Measurements from ENCODE around the gene SLC27A6. TPM values are rescaled to one million over a fixed set of nuclear protein-coding genes. Genes with fewer than 3 reads are reported as not detected.

Gene SLC27A6
- total RNA-seq, 2 experiments from 2014 or later = not detected

- POLR2A ChIA-PET = no interaction called here
- DNase-seq = no peak
Measured at GRCh38 chr5:128965638-128966302, 482 bp downstream of the SLC27A6 start.

GRCh38 chr5:128966375-128966774 is 1.1 kb downstream of the SLC27A6 start:
- peaks cover 16% of the 10 kb centered on the region for H3K27me3 Mint-ChIP-seq
- no peaks in the 10 kb centered on the region for H3K36me3 Mint-ChIP-seq
- ATAC-seq (ENCODE audit: low read depth) (no peak), DNase-seq (no peak)
- no peak overlapping the region for H3K4me3 Mint-ChIP-seq
- H3K4me1 Mint-ChIP-seq = peaks cover 2% of the 10 kb centered on the region
- POLR2A ChIA-PET = no interaction called here
- no peak overlapping the region for H3K27ac Mint-ChIP-seq
- peaks cover under 1% of the 10 kb centered on the region for H3K9me3 Mint-ChIP-seq

More at GRCh38 chr5:128965638-128966302, 482 bp downstream of the SLC27A6 start:
- Mint-ChIP-seq H3K27ac (no peak overlapping the region), H3K4me1 (peaks cover 2% of the 10 kb centered on the region), H3K9me3 (peaks cover 3% of the 10 kb centered on the region), H3K4me3 (no peak overlapping the region), H3K27me3 (peaks cover 18% of the 10 kb centered on the region), H3K36me3 (no peaks in the 10 kb centered on the region)
- ATAC-seq (ENCODE audit: low read depth) = no peak

- Mint-ChIP-seq H3K4me1 (peaks cover 2% of the 10 kb centered on the region), H3K9me3 (no peaks in the 10 kb centered on the region), H3K27me3 (peaks cover 16% of the 10 kb centered on the region), H3K4me3 (no peak overlapping the region), H3K36me3 (no peaks in the 10 kb centered on the region), H3K27ac (no peak overlapping the region)
- ATAC-seq (ENCODE audit: low read depth) (no peak), DNase-seq (no peak)
- POLR2A ChIA-PET = no interaction called here
Measured at GRCh38 chr5:128966846-128967245, 1.6 kb downstream of the SLC27A6 start.

GRCh38 chr5:128973244-128973643 is 8.0 kb downstream of the SLC27A6 start:
- Mint-ChIP-seq H3K27me3 (peaks cover 12% of the 10 kb centered on the region), H3K4me1 (peaks cover 1% of the 10 kb centered on the region), H3K27ac (no peak overlapping the region), H3K36me3 (no peaks in the 10 kb centered on the region), H3K9me3 (peaks cover 5% of the 10 kb centered on the region), H3K4me3 (no peak overlapping the region)
- ATAC-seq (ENCODE audit: low read depth) (no peak), DNase-seq (no peak)
- POLR2A ChIA-PET = no interaction called here

GRCh38 chr5:128974567-128974966 is 9.3 kb downstream of the SLC27A6 start:
- H3K4me3 Mint-ChIP-seq = no peak overlapping the region
- peaks cover 10% of the 10 kb centered on the region for H3K27me3 Mint-ChIP-seq
- H3K36me3 Mint-ChIP-seq = no peaks in the 10 kb centered on the region
- H3K9me3 Mint-ChIP-seq = peaks cover 5% of the 10 kb centered on the region
- no peak overlapping the region for H3K27ac Mint-ChIP-seq
- DNase-seq (no peak), ATAC-seq (ENCODE audit: low read depth) (no peak)
- POLR2A ChIA-PET = no interaction called here
- peaks cover 1% of the 10 kb centered on the region for H3K4me1 Mint-ChIP-seq

GRCh38 chr5:128979761-128980160 is 14.5 kb downstream of the SLC27A6 start:
- POLR2A ChIA-PET = no interaction called here
- no peaks in the 10 kb centered on the region for H3K4me1 Mint-ChIP-seq
- ATAC-seq (ENCODE audit: low read depth) (no peak), DNase-seq (no peak)
- H3K27ac Mint-ChIP-seq = no peak overlapping the region
- H3K9me3 Mint-ChIP-seq = no peaks in the 10 kb centered on the region
- H3K36me3 Mint-ChIP-seq = no peaks in the 10 kb centered on the region
- H3K27me3 Mint-ChIP-seq = peaks cover 5% of the 10 kb centered on the region
- no peak overlapping the region for H3K4me3 Mint-ChIP-seq

GRCh38 chr5:128980917-128981316 is 15.6 kb downstream of the SLC27A6 start:
- DNase-seq (no peak), ATAC-seq (ENCODE audit: low read depth) (no peak)
- no peaks in the 10 kb centered on the region for H3K36me3 Mint-ChIP-seq
- H3K27me3 Mint-ChIP-seq = peaks cover 5% of the 10 kb centered on the region
- H3K9me3 Mint-ChIP-seq = no peaks in the 10 kb centered on the region
- H3K4me3 Mint-ChIP-seq = no peak overlapping the region
- POLR2A ChIA-PET = no interaction called here
- no peaks in the 10 kb centered on the region for H3K4me1 Mint-ChIP-seq
- no peak overlapping the region for H3K27ac Mint-ChIP-seq

GRCh38 chr5:128984480-128984879 is 19.2 kb downstream of the SLC27A6 start:
- no peak overlapping the region for H3K27ac Mint-ChIP-seq
- no peaks in the 10 kb centered on the region for H3K4me1 Mint-ChIP-seq
- peaks cover 2% of the 10 kb centered on the region for H3K27me3 Mint-ChIP-seq
- no peak overlapping the region for H3K4me3 Mint-ChIP-seq
- ATAC-seq (ENCODE audit: low read depth) (no peak), DNase-seq (no peak)
- no peaks in the 10 kb centered on the region for H3K36me3 Mint-ChIP-seq
- no peaks in the 10 kb centered on the region for H3K9me3 Mint-ChIP-seq
- POLR2A ChIA-PET = no interaction called here

- Mint-ChIP-seq H3K27ac (no peak overlapping the region), H3K4me3 (no peak overlapping the region), H3K36me3 (no peaks in the 10 kb centered on the region), H3K9me3 (no peaks in the 10 kb centered on the region), H3K4me1 (no peaks in the 10 kb centered on the region), H3K27me3 (peaks cover 4% of the 10 kb centered on the region)
- DNase-seq (no peak), ATAC-seq (ENCODE audit: low read depth) (no peak)
- POLR2A ChIA-PET = no interaction called here
Measured at GRCh38 chr5:128988476-128988875, 23.2 kb downstream of the SLC27A6 start.

GRCh38 chr5:129001841-129002526 is 36.7 kb downstream of the SLC27A6 start:
- Mint-ChIP-seq H3K36me3 (no peaks in the 10 kb centered on the region), H3K9me3 (no peaks in the 10 kb centered on the region), H3K4me3 (no peak overlapping the region), H3K4me1 (no peaks in the 10 kb centered on the region), H3K27me3 (no peaks in the 10 kb centered on the region), H3K27ac (no peak overlapping the region)
- no peak for DNase-seq
- POLR2A ChIA-PET = no interaction called here
- no peak for ATAC-seq (ENCODE audit: low read depth)

GRCh38 chr5:129002527-129002842 is 37.2 kb downstream of the SLC27A6 start:
- no peak for DNase-seq
- no peaks in the 10 kb centered on the region for H3K36me3 Mint-ChIP-seq
- no peaks in the 10 kb centered on the region for H3K4me1 Mint-ChIP-seq
- H3K4me3 Mint-ChIP-seq = no peak overlapping the region
- H3K27ac Mint-ChIP-seq = no peak overlapping the region
- no peaks in the 10 kb centered on the region for H3K9me3 Mint-ChIP-seq
- ATAC-seq (ENCODE audit: low read depth) = no peak
- no peaks in the 10 kb centered on the region for H3K27me3 Mint-ChIP-seq
- POLR2A ChIA-PET = no interaction called here

GRCh38 chr5:129003232-129003631 is 37.9 kb downstream of the SLC27A6 start:
- Mint-ChIP-seq H3K4me1 (no peaks in the 10 kb centered on the region), H3K9me3 (no peaks in the 10 kb centered on the region), H3K36me3 (no peaks in the 10 kb centered on the region), H3K4me3 (no peak overlapping the region), H3K27ac (no peak overlapping the region), H3K27me3 (no peaks in the 10 kb centered on the region)
- POLR2A ChIA-PET = no interaction called here
- no peak for ATAC-seq (ENCODE audit: low read depth)
- no peak for DNase-seq

GRCh38 chr5:129014185-129014584 is 48.9 kb downstream of the SLC27A6 start:
- Mint-ChIP-seq H3K27me3 (no peaks in the 10 kb centered on the region), H3K9me3 (no peaks in the 10 kb centered on the region)
- no peak for ATAC-seq (ENCODE audit: low read depth)

GRCh38 chr5:129018837-129019236 is 53.5 kb downstream of the SLC27A6 start:
- Mint-ChIP-seq H3K36me3 (no peaks in the 10 kb centered on the region), H3K27ac (no peak overlapping the region), H3K9me3 (no peaks in the 10 kb centered on the region), H3K27me3 (peaks cover 2% of the 10 kb centered on the region), H3K4me3 (no peak overlapping the region), H3K4me1 (no peaks in the 10 kb centered on the region)
- ATAC-seq (ENCODE audit: low read depth) (no peak), DNase-seq (no peak)
- POLR2A ChIA-PET = no interaction called here

More at GRCh38 chr5:129014185-129014584, 48.9 kb downstream of the SLC27A6 start:
- Mint-ChIP-seq H3K36me3 (no peaks in the 10 kb centered on the region), H3K27ac (no peak overlapping the region), H3K4me1 (no peaks in the 10 kb centered on the region), H3K4me3 (no peak overlapping the region)
- no peak for DNase-seq
- POLR2A ChIA-PET = no interaction called here

Data from activated naive CD8-positive, alpha-beta T cell treated with anti-CD3 and anti-CD28 coated beads, Interleukin-2, amount 10 ng/mL, durations not matched to agents 7 days and 5 days (primary cell).